GM13977 (cell line): ENCODE measurements around the gene GNAO1.

Experiments used
- DNase-seq: peaks from one replicate; pipeline ENCODE4 v3.0.0; 2012; ENCODE audit warnings: low spot score
- in situ Hi-C: fragments of 300-500 bp; cut with MboI; formaldehyde crosslinking; loops from one replicate; pipeline ENCODE4 v1.12.0; 2022; ENCODE audit warnings: low sequenced_read_pairs, low pct_unique_long_range_greater_than_20kb, mixed read lengths, inconsistent platforms; ENCODE audit not compliant: unreplicated experiment
- TF ChIP-seq, protein P1 (sequence below): IDR thresholded peaks from 2 replicates; pipeline ENCODE4 v1.5.1; 2012; ENCODE audit warnings: mild to moderate bottlenecking, control low read depth; ENCODE audit not compliant: insufficient read depth; ENCODE audit errors: extremely low read depth, missing control alignments

The GNAO1 gene

DNA sequence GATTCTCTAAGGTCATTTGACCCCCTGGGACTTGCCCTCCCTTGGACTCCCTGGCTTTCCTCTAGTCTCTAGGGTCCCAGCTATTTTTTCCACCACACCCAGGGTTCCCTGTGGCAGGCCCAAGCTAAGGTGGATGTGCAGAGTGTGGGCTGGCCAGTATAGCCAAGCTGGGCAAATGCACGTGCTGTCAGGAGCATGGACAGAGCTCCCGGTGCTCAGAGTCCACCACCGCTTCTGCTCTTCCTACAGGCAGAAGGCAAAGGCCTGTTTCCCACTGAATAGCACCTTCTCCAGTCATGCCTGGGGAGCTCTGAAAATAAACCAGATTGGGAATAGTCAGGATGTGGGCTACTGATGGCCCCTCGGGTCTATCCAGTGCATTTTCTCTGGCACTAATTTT, 53.3 kb downstream of the GNAO1 start:
- TF ChIP-seq, protein P1, sequence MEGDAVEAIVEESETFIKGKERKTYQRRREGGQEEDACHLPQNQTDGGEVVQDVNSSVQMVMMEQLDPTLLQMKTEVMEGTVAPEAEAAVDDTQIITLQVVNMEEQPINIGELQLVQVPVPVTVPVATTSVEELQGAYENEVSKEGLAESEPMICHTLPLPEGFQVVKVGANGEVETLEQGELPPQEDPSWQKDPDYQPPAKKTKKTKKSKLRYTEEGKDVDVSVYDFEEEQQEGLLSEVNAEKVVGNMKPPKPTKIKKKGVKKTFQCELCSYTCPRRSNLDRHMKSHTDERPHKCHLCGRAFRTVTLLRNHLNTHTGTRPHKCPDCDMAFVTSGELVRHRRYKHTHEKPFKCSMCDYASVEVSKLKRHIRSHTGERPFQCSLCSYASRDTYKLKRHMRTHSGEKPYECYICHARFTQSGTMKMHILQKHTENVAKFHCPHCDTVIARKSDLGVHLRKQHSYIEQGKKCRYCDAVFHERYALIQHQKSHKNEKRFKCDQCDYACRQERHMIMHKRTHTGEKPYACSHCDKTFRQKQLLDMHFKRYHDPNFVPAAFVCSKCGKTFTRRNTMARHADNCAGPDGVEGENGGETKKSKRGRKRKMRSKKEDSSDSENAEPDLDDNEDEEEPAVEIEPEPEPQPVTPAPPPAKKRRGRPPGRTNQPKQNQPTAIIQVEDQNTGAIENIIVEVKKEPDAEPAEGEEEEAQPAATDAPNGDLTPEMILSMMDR = no peak
- no peak for DNase-seq
- in situ Hi-C loops = no loop called here

DNA sequence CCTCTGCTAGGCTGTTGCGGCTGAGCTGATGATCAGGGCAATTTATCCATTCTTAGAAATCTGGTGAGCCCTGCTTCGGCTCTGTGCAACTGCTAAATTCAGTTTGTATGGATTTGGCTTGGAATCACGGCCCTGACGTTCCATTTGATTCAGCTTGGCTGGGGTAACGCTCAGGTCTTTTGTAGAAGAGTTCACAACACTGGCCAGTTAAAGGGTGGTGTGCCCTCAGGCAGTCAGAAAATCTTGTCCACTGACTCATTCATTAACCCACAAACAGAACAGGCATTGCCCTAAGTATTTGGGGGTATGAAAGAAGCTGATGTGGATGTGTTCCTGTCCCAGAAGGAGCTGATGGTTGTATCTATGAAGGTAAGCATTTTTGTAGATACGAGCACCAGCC, 53.9 kb downstream of the GNAO1 start:
- in situ Hi-C loops = no loop called here
- no peak for DNase-seq
- TF ChIP-seq, protein P1 = no peak

DNA sequence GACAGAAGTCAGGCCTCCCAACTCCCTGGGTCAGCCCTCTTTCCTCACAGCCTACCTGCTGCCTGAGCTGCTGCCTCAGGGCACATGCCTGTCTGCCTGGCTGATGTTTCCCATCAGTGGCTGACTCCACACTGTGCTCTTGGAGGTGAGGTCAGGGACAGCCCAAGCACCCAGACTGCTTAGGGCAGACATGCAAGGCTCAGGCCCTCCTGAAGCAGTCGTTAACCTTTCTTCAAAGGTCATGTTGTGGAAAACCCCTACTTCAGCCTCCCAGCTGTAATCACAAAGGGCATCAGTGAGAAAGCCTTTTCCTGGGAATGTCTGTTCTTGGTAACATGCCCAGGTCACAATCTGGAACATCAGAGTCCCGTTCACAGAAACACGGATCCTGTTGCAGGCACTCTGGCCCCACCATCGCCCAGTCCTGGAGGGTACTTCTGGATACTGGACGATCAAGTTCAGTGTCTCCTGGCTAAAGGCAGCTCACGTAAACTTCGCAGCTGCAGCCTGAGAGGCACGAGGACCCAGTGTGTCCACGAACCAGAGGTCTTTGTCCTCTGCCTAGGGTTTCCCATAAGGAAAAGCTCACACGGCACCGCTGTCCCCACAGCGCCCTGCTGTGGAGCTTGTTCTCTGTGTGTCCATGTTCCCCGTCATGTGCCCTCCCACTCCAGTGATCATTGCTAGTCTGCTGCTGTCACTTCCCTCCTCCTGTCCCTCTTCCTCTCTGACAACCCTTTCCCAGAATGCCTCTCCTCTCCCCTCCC, 54.9 kb downstream of the GNAO1 start:
- in situ Hi-C loops = no loop called here
- TF ChIP-seq, protein P1 = no peak
- no peak for DNase-seq

DNA sequence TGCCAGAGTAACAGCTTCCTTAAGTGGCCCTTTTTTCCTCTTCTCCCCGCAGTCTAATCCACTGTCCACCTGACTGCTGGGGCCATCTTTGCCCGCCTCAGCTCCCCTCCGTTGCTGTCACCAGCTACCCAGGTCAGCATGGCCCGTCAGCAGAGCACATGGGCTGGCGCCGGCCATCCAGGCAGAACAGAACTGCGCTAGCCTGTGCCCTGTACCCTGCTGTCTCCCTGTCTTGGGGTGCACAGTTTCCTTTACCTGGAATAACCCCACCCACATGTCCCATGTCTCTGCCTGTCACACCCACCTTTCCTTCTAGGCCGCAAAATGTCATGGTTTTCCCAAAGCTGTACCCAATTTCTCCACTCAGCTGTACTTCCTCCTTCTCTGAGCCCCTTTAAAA, 55.7 kb downstream of the GNAO1 start:
- in situ Hi-C loops = no loop called here
- no peak for DNase-seq
- TF ChIP-seq, protein P1 = no peak

DNA sequence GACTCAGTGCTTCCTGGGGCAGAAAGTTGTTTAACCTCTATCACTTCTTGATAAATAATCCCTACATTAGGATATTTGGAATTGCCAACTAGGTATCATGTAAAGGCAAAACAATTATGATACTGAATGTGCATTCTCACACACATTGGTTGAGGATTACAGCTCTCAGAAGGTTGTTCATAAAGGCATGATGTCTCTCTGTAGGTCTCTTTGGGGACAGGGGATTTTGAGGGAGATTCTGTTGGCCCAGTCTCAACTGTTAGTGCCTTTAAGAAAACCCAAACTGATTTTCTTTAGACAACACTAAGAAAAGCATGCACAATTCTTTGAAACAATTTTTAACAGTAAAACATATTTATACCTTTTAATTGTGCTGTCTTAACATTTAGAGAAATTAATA, 56.5 kb downstream of the GNAO1 start:
- DNase-seq = no peak
- in situ Hi-C loops = no loop called here
- TF ChIP-seq, protein P1 = no peak

DNA sequence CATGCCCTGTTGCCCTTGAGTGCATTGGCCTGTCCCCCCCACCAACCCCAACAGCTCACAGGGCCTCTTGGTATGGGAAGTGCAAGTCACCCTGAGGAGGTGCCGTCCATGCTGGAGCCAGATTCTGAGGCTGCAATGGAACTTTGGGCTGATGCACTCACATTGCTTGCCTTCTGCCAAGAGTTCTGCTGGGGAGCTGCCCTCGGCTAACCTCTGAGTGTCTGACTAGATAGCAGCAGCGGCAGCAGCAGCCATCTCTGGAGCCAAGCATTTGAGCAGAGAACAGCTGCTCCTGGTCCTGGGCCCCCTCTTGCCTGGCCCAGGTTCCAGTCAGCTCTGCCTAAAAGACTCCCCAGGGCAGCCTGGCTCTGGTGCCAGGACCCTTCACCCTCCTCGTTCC, 61.5 kb downstream of the GNAO1 start:
- DNase-seq = no peak
- TF ChIP-seq, protein P1 = no peak
- in situ Hi-C loops = no loop called here

DNA sequence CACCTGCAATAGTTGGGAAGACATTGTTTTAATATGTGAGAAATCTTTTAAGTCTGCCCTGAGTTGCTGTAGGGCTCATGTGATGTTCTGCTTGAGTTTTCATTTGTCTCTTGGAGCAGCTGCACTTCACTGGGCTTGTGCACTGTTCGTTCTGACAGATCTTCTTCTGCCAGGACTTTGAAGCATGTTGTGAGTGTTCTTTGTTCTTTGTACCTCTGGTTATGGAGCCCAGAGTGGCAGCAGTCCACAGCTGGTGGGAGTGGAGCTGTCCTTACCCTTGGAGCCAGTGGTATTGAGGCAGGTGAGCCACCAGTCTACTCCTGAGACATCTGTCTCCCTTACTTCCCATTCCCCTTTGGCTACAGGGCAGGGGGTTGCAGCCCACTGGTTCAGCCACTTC, 64.6 kb downstream of the GNAO1 start:
- TF ChIP-seq, protein P1 = no peak
- no peak for DNase-seq
- in situ Hi-C loops = no loop called here
